Thymus (tissue), 14 donors: ENCODE measurements around the gene ASF1B. TPM values are rescaled to one million over a fixed set of nuclear protein-coding genes. Genes with fewer than 3 reads are reported as not detected.
"Not testable (repeated sequence)": the region's sequence is repeated elsewhere in the genome, so short reads cannot be mapped to it uniquely, and the experiment has no call there.

Experiments used
- DNase-seq, 9 donors: peaks; one replicate each; pipeline ENCODE4 v3.0.0-alpha.2; 2013; ENCODE audit warnings: low spot score in 9 of 9, low read depth in 6 of 9, missing footprints in 1 of 9
- H3K27ac ChIP-seq, 2 donors: one replicate each; pipeline ENCODE4 v1.5.1; 2013; ENCODE audit warnings: control low read depth in 1 of 2, low read depth in 1 of 2, low read length in 1 of 2, mild to moderate bottlenecking in 1 of 2, moderate library complexity in 1 of 2
- H3K27me3 ChIP-seq, 2 donors: one replicate each; pipeline ENCODE4 v1.5.1; 2013; ENCODE audit warnings: low read length in 1 of 2; ENCODE audit not compliant: control insufficient read depth in 2 of 2, insufficient read depth in 1 of 2
- H3K36me3 ChIP-seq, 2 donors: one replicate each; pipeline ENCODE4 v1.5.1; 2013; ENCODE audit warnings: low read length in 1 of 2, mild to moderate bottlenecking in 1 of 2, moderate library complexity in 1 of 2; ENCODE audit not compliant: control insufficient read depth in 2 of 2, insufficient read depth in 2 of 2
- H3K4me1 ChIP-seq, 2 donors: one replicate each; pipeline ENCODE4 v1.5.1; 2013; ENCODE audit warnings: low read length in 2 of 2; ENCODE audit not compliant: control insufficient read depth in 2 of 2, insufficient read depth in 2 of 2
- H3K4me3 ChIP-seq, 2 donors: one replicate each; pipeline ENCODE4 v1.5.1; 2013; ENCODE audit warnings: low read length in 2 of 2, control low read depth in 1 of 2, mild to moderate bottlenecking in 1 of 2
- H3K9me3 ChIP-seq, 2 donors: one replicate each; pipeline ENCODE4 v1.5.1; 2013; ENCODE audit warnings: low read length in 1 of 2, mild to moderate bottlenecking in 1 of 2; ENCODE audit not compliant: control insufficient read depth in 2 of 2, insufficient read depth in 1 of 2
- WGBS: extraction: QIAGEN DNeasy Blood & Tissue Kit; methylation state at CpG from one replicate; pipeline ENCODE4 v1.1.7; 2013; 5-methylcytosine and 5-hydroxymethylcytosine counted together
- long read RNA-seq, 10 donors: transcript quantifications; one replicate each; lab custom pipeline, GENCODE V29; 2026
- polyA plus RNA-seq: library from polyadenylated mRNA; stranded (reverse); fragments of 200-250 nt; gene quantifications from one replicate; pipeline ENCODE4 v1.2.3, GENCODE V29; 2013
- total RNA-seq: library from RNA; stranded (reverse); fragments of 120-200 nt; gene quantifications from one replicate; pipeline ENCODE4 v1.2.4, GENCODE V29; 2013
- donor health status: healthy.

Gene ASF1B
- total RNA-seq (36.1 TPM), polyA plus RNA-seq (2.9 TPM)
- long read RNA-seq, donor 1, partial matches to known transcripts, result 0 of 3 reads
- long read RNA-seq, donor 1, other reads (novel, unspliced or antisense), result 0 of 3 reads
- long read RNA-seq, donor 2, transcript ASF1B-202 (3 exons, 765 nt), result minor isoform, 5 of 60 reads
- long read RNA-seq, donor 2, transcript ASF1B-201 (4 exons, 2,059 nt), result major isoform, 55 of 60 reads
- long read RNA-seq, donor 2, partial matches to known transcripts, result 0 of 60 reads
- long read RNA-seq, donor 2, other reads (novel, unspliced or antisense), result 0 of 60 reads
- long read RNA-seq, donor 3, transcript ASF1B-201 (4 exons, 2,059 nt), result major isoform, 33 of 36 reads
- long read RNA-seq, donor 3, partial matches to known transcripts, result 0 of 36 reads
- long read RNA-seq, donor 3, other reads (novel, unspliced or antisense), result 0 of 36 reads
- long read RNA-seq, donor 4, transcript ASF1B-201 (4 exons, 2,059 nt), result major isoform, 13 of 13 reads
- long read RNA-seq, donor 4, partial matches to known transcripts, result 0 of 13 reads
- long read RNA-seq, donor 4, other reads (novel, unspliced or antisense), result 0 of 13 reads
- long read RNA-seq, donor 5, transcript ASF1B-201 (4 exons, 2,059 nt), result major isoform, 34 of 47 reads
- long read RNA-seq, donor 5, partial matches to known transcripts, result 11 of 47 reads
- long read RNA-seq, donor 5, other reads (novel, unspliced or antisense), result 0 of 47 reads
- long read RNA-seq, donor 6, transcript ASF1B-201 (4 exons, 2,059 nt), result major isoform, 26 of 27 reads
- long read RNA-seq, donor 6, partial matches to known transcripts, result 0 of 27 reads
- long read RNA-seq, donor 6, other reads (novel, unspliced or antisense), result 0 of 27 reads
- long read RNA-seq, donor 7, transcript ASF1B-201 (4 exons, 2,059 nt), result major isoform, 27 of 31 reads
- long read RNA-seq, donor 7, partial matches to known transcripts, result 0 of 31 reads
- long read RNA-seq, donor 7, other reads (novel, unspliced or antisense), result 0 of 31 reads
- long read RNA-seq, donor 8, transcript ASF1B-201 (4 exons, 2,059 nt), result major isoform, 13 of 14 reads
- long read RNA-seq, donor 8, partial matches to known transcripts, result 0 of 14 reads
- long read RNA-seq, donor 8, other reads (novel, unspliced or antisense), result 0 of 14 reads
- long read RNA-seq, donor 9, transcript ASF1B-201 (4 exons, 2,059 nt), result major isoform, 19 of 21 reads
- long read RNA-seq, donor 9, partial matches to known transcripts, result 0 of 21 reads
- long read RNA-seq, donor 9, other reads (novel, unspliced or antisense), result 0 of 21 reads
- long read RNA-seq, donor 10, transcript ASF1B-201 (4 exons, 2,059 nt), result major isoform, 32 of 36 reads
- long read RNA-seq, donor 10, partial matches to known transcripts, result 0 of 36 reads
- long read RNA-seq, donor 10, other reads (novel, unspliced or antisense), result 0 of 36 reads

- Histone ChIP-seq H3K27me3 (no peaks in the 10 kb centered on the region), H3K4me3 (peak within 1 kb of the TSS; percentile 70 to 93), H3K4me1 (peaks cover 15 to 44% of the 10 kb centered on the region in 2 donors), H3K27ac (peak within 1 kb of the TSS; percentile 97 to 98), H3K36me3 (peaks cover 10 to 18% of the 10 kb centered on the region in 2 donors), H3K9me3 (peaks cover 0 to 4% of the 10 kb centered on the region in 2 donors)
- DNase-seq, result peak; percentile 95 to 100 (median 99)
- WGBS, result under 1% methylated on average over 78 of the region's 78 CpGs
Observed at GRCh38 chr19:14136509-14137281, at the start of gene ASF1B. ASF1B (minus strand) TSS chr19:14136589; CDS start chr19:14136456, 133 bp downstream.

GRCh38 chr19:14185691-14186090 lies 49.3 kb upstream of the ASF1B start:
- DNase-seq, H3K27ac ChIP-seq, H3K36me3 ChIP-seq, H3K4me3 ChIP-seq, H3K9me3 ChIP-seq, H3K4me1 ChIP-seq, H3K27me3 ChIP-seq: not testable (repeated sequence)
- 100% methylated on average over 1 of the region's 1 CpG for WGBS

GRCh38 chr19:14185158-14185557 lies 48.8 kb upstream of the ASF1B start:
- Histone ChIP-seq H3K4me3 (no peak overlapping the region), H3K4me1 (peaks cover 0 to 5% of the 10 kb centered on the region in 2 donors), H3K9me3 (no peaks in the 10 kb centered on the region), H3K27me3 (no peaks in the 10 kb centered on the region), H3K36me3 (peaks cover 0 to 6% of the 10 kb centered on the region in 2 donors), H3K27ac (no peak overlapping the region)
- DNase-seq, result no peak
- 99% methylated on average over 5 of the region's 5 CpGs for WGBS

DNA sequence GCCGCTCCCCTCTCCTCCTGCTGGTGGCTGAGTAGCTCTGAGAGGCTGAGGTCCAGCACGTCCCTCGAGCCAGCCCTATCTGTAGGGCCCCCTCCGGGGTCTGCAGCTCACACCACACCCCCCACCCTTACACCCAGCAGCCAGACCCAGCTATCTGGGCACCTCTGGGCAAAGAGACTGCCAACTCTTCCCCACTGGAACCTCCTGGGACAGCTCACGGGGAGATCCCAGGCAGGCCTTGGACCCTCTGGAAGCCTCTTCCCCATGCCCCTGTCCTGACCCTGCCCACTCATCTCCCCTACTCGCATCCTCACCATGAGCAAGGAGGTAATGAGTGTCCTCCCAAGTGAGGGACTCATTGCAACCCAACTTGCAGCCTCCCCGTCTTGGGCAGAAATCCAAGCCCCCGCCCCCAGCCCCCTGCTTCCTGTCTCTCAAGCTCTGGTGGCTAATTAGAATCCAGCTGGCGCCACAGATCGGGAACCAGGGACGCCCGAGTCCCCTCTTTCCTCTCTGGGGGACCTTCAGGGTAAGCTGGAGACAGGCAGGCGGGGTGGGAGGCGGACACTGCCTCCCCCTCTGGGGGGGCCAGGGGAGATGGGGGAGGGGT lies 47.5 kb upstream of the ASF1B start:
- no peak overlapping the region for H3K27ac ChIP-seq
- DNase-seq, result no peak
- H3K4me3 ChIP-seq, result no peak overlapping the region
- H3K9me3 ChIP-seq, result no peaks in the 10 kb centered on the region
- WGBS, result 59% methylated on average over 14 of the region's 14 CpGs
- no peaks in the 10 kb centered on the region for H3K27me3 ChIP-seq
- H3K4me1 ChIP-seq, result peaks cover 0 to 4% of the 10 kb centered on the region in 2 donors
- peaks cover 0 to 6% of the 10 kb centered on the region in 2 donors for H3K36me3 ChIP-seq

DNA sequence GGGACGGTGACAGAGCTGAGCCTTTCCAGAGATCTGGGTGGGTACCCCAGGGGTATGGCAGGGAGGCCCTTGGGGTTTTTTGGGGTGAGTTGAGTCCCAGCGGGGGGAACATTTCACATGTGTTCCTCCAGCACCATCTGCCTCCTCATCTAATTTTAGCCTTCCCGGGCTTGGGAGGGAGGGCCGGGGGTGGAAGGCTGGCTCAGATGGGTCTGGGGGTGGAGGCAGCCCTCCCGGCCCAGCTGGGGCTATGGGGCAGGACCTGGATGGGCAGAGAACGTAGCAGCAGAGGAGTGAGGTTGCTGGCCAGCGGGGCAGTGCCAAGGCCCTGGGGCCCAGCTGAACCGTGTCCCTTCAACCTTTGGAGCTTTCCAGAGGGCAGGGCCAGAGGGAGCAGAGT lies 46.1 kb upstream of the ASF1B start:
- Histone ChIP-seq H3K27me3 (no peaks in the 10 kb centered on the region), H3K4me1 (peaks cover 0 to under 1% of the 10 kb centered on the region in 2 donors), H3K9me3 (no peaks in the 10 kb centered on the region), H3K27ac (no peak overlapping the region), H3K36me3 (peaks cover 3 to 7% of the 10 kb centered on the region in 2 donors), H3K4me3 (no peak overlapping the region)
- 96% methylated on average over 8 of the region's 8 CpGs for WGBS
- no peak for DNase-seq

DNA sequence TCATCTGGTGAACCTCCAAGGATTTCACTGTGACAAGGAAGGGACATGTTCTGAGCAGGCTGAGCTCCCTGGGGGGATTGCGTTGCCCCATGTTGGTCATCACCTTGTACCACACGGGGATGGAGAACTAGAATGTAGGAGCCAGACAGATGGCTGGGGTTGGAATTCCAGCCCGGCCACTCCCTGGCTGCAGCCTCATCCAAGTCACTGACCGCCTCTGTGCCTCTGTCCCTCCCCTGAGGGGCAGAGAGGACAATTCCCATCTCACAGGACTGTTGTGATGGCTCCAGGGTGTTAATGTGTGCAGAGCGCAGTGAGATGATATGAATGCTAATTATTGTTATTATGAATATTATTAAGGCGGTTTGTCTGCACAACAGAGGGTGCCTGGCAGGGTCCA lies 45.5 kb upstream of the ASF1B start:
- H3K27ac ChIP-seq, result no peak overlapping the region
- WGBS, result 96% methylated on average over 6 of the region's 6 CpGs
- peaks cover 6 to 13% of the 10 kb centered on the region in 2 donors for H3K36me3 ChIP-seq
- no peak overlapping the region for H3K4me3 ChIP-seq
- H3K9me3 ChIP-seq, result no peaks in the 10 kb centered on the region
- H3K4me1 ChIP-seq, result no peaks in the 10 kb centered on the region
- DNase-seq, result no peak
- no peaks in the 10 kb centered on the region for H3K27me3 ChIP-seq

DNA sequence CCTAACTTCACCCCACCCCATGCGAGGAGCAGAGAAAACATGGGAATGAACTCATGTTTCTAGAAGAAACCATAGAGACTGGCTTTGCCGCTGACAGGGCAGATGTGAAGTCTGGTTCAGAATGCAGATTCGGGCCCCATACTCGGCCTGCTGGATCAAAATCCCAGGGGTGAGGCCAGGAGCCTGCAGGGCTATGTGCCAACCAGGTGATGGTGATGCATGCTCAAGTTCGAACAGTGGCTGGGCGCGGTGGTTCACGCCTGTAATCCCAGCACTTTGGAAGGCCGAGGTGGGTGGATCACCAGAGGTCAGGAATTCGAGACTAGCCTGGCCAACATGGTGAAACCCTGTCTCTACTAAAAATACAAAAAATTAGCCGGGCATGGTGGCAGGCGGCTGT lies 44.8 kb upstream of the ASF1B start:
- WGBS, result 93% methylated on average over 12 of the region's 12 CpGs

More for the DNA sequence above, 44.8 kb upstream of the ASF1B start:
- not testable (repeated sequence) for H3K27me3 ChIP-seq, H3K4me1 ChIP-seq, H3K4me3 ChIP-seq, DNase-seq, H3K9me3 ChIP-seq, H3K27ac ChIP-seq
- H3K36me3 ChIP-seq, result peaks cover 13 to 14% of the 10 kb centered on the region in 2 donors
